Measurements from ENCODE around the gene PCP4.

The PCP4 gene

GRCh38 chr21:39923476-39923875 is 56.2 kb downstream of the PCP4 start:
- DNase-seq (ENCODE audit: low read depth in 2 of 2): no peak

- no peak for DNase-seq (ENCODE audit: low read depth in 2 of 2)
These were observed 57.5 kb downstream of the PCP4 start for GRCh38 chr21:39924577-39925308.

- DNase-seq (ENCODE audit: low read depth in 2 of 2): no peak
These were observed 60.2 kb downstream of the PCP4 start for GRCh38 chr21:39927304-39927886.

GRCh38 chr21:39932335-39932734 is 65.1 kb downstream of the PCP4 start:
- DNase-seq (ENCODE audit: low read depth in 2 of 2): no peak

- no peak for DNase-seq (ENCODE audit: low read depth in 2 of 2)
These were observed 67.7 kb downstream of the PCP4 start for GRCh38 chr21:39934895-39935294.

- DNase-seq (ENCODE audit: low read depth in 2 of 2): no peak
These were observed 68.5 kb downstream of the PCP4 start for GRCh38 chr21:39935716-39936115.

- no peak for DNase-seq (ENCODE audit: low read depth in 2 of 2)
These were observed 70.9 kb downstream of the PCP4 start for GRCh38 chr21:39938086-39938625.

GRCh38 chr21:39946199-39946598 is 79.0 kb downstream of the PCP4 start:
- no peak for DNase-seq (ENCODE audit: low read depth in 2 of 2)

- no peak for DNase-seq (ENCODE audit: low read depth in 2 of 2)
These were observed 79.8 kb downstream of the PCP4 start for GRCh38 chr21:39947031-39947430.

- no peak for DNase-seq (ENCODE audit: low read depth in 2 of 2)
These were observed 84.2 kb downstream of the PCP4 start for GRCh38 chr21:39951183-39952101.

GRCh38 chr21:39952265-39952664 is 85.0 kb downstream of the PCP4 start:
- DNase-seq (ENCODE audit: low read depth in 2 of 2): no peak

GRCh38 chr21:39954570-39954969 is 87.3 kb downstream of the PCP4 start:
- no peak for DNase-seq (ENCODE audit: low read depth in 2 of 2)

GRCh38 chr21:39955326-39955725 is 88.1 kb downstream of the PCP4 start:
- DNase-seq (ENCODE audit: low read depth in 2 of 2): no peak

GRCh38 chr21:39956586-39956985 is 89.3 kb downstream of the PCP4 start:
- no peak for DNase-seq (ENCODE audit: low read depth in 2 of 2)

- DNase-seq (ENCODE audit: low read depth in 2 of 2): no peak
These were observed 91.5 kb downstream of the PCP4 start for GRCh38 chr21:39958731-39959130.

GRCh38 chr21:39961251-39961650 is 94.0 kb downstream of the PCP4 start:
- DNase-seq (ENCODE audit: low read depth in 2 of 2): no peak

GRCh38 chr21:39965026-39965425 is 97.8 kb downstream of the PCP4 start:
- no peak for DNase-seq (ENCODE audit: low read depth in 2 of 2)

GRCh38 chr21:39966786-39967185 is 99.5 kb downstream of the PCP4 start:
- no peak for DNase-seq (ENCODE audit: low read depth in 2 of 2)

- DNase-seq (ENCODE audit: low read depth in 2 of 2): no peak
These were observed 100.8 kb downstream of the PCP4 start for GRCh38 chr21:39968010-39968409.

- DNase-seq (ENCODE audit: low read depth in 2 of 2): no peak
These were observed 102.6 kb downstream of the PCP4 start for GRCh38 chr21:39969691-39970364.

- DNase-seq (ENCODE audit: low read depth in 2 of 2): no peak
These were observed 104.7 kb downstream of the PCP4 start for GRCh38 chr21:39971956-39972355.

- DNase-seq (ENCODE audit: low read depth in 2 of 2): no peak
These were observed 105.2 kb downstream of the PCP4 start for GRCh38 chr21:39972471-39972870.

Data from stimulated activated CD8-positive, alpha-beta memory T cell treated with anti-CD3 and anti-CD28 coated beads, Interleukin-15, amount 100 ng/mL, for 4 hours (primary cell).